ENCODE data around the gene MGAT3.

DNA sequence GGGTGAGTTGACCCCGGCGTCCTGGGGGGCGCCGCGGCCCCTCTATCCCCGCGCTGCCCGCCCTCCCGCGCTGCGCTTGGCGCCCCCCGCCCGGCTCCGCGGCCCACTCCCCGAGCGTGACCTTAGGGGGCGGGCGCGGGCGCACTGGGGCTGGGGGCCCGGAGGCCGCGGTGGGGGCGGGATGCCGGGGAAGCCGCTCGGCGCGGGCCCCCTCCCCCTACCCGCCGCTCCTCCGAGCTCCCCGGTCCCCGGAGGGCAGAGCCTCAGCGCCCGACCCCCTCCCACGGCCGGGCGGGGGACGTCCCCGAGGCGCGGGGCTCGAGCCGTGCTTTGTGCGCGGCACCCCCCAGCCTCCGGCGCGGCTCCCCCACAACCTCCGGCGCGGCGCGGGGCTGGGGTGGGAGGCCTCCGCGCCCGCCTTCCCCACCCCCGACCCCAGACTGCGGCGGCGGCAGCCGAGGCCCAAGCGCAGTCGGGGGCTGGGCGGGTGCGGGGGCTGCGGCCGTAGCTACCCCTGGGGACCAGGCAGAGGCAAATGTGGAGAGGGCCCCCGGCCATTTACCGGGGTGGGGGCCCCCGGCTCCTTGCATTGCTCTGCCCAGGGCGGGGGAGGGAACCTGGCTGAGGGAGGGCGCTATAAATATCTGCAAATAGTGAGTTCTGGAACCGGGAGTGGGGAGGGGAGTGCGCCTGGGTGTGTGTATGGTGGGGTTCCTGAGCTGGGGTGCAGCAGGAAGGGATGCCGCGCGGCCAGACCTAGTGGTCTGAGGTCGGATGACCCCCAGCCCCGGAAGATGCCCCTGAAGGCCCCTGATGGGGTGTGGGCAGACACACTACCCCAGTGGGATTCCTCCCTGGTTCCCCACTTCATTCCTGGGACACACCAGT is 988 bp downstream of the MGAT3 start:
- TF ChIP-seq, protein P1, sequence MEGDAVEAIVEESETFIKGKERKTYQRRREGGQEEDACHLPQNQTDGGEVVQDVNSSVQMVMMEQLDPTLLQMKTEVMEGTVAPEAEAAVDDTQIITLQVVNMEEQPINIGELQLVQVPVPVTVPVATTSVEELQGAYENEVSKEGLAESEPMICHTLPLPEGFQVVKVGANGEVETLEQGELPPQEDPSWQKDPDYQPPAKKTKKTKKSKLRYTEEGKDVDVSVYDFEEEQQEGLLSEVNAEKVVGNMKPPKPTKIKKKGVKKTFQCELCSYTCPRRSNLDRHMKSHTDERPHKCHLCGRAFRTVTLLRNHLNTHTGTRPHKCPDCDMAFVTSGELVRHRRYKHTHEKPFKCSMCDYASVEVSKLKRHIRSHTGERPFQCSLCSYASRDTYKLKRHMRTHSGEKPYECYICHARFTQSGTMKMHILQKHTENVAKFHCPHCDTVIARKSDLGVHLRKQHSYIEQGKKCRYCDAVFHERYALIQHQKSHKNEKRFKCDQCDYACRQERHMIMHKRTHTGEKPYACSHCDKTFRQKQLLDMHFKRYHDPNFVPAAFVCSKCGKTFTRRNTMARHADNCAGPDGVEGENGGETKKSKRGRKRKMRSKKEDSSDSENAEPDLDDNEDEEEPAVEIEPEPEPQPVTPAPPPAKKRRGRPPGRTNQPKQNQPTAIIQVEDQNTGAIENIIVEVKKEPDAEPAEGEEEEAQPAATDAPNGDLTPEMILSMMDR (conservative IDR thresholded peaks at IDR 0.05 in 1 of 2, IDR thresholded peaks at IDR 0.05 in 1 of 2; ENCODE audit: extremely low read depth in 1 of 2, insufficient read depth in 1 of 2, low read depth in 1 of 2, low read length in 2 of 2), result no peak
- TF ChIP-seq EZH2 (IDR thresholded peaks at IDR 0.05; ENCODE audit: borderline replicate concordance, low read length), result peak; percentile 85

All from mammary epithelial cell (primary cell).